WTC11 (cell line): ENCODE data around the gene CAGE1. TPM values are rescaled to one million over a fixed set of nuclear protein-coding genes. Genes with fewer than 3 reads are reported as not detected.

Source experiments
- ATAC-seq: fragments of 200-7000 bp; cut with Tn5 transposase; 2 replicates; pipeline ENCODE4 v1.10.0; 2021; ENCODE audit warnings: mild to moderate bottlenecking, moderate library complexity
- CTCF ChIA-PET: fragments of 300-600 bp; sonication (Branson Sonifier 250); formaldehyde crosslinking; loops from one replicate; lab custom pipeline; 2021; ENCODE audit warnings: antibody characterized with exemption; lab: Charles Lee
- POLR2A ChIA-PET: fragments of 350-600 bp; sonication (Branson Sonifier 250); formaldehyde crosslinking; loops from one replicate; lab custom pipeline; 2021; ENCODE audit warnings: antibody characterized with exemption; lab: Charles Lee
- DNase-seq: peaks from one replicate; pipeline ENCODE4 v3.0.0; 2021; ENCODE audit warnings: low spot score
- H3K27ac Mint-ChIP-seq: 2 replicates; pipeline ENCODE4 v1.8.0; 2021; ENCODE audit warnings: mixed read lengths
- H3K27me3 Mint-ChIP-seq: 2 replicates; pipeline ENCODE4 v1.8.0; 2021; ENCODE audit warnings: low read depth, mild to moderate bottlenecking, moderate library complexity, mixed read lengths
- H3K36me3 Mint-ChIP-seq: 2 replicates; pipeline ENCODE4 v1.8.0; 2021; ENCODE audit warnings: mixed read lengths
- H3K4me1 Mint-ChIP-seq: 2 replicates; pipeline ENCODE4 v1.8.0; 2022; ENCODE audit warnings: mixed read lengths
- H3K4me3 Mint-ChIP-seq: 2 replicates; pipeline ENCODE4 v1.8.0; 2021; ENCODE audit warnings: mild to moderate bottlenecking, moderate library complexity, mixed read lengths
- H3K9me3 Mint-ChIP-seq: 2 replicates; pipeline ENCODE4 v1.8.0; 2021; ENCODE audit warnings: mixed read lengths
- ESRRA ChIP-seq: sonication (generic); formaldehyde crosslinking; IDR thresholded peaks from 2 replicates; pipeline ENCODE4 v1.8.1; 2022; ENCODE audit warnings: mild to moderate bottlenecking, missing genetic modification reagents, borderline replicate concordance
- ETV6 ChIP-seq: sonication (generic); formaldehyde crosslinking; IDR thresholded peaks from 2 replicates; pipeline ENCODE4 v1.8.1; 2022; ENCODE audit warnings: mild to moderate bottlenecking, missing genetic modification reagents
- FOXJ3 ChIP-seq: sonication (generic); formaldehyde crosslinking; IDR thresholded peaks from 2 replicates; pipeline ENCODE4 v1.9.0; 2021; ENCODE audit warnings: missing genetic modification reagents, mild to moderate bottlenecking, borderline replicate concordance
- FOXK1 ChIP-seq: sonication (generic); formaldehyde crosslinking; IDR thresholded peaks from 2 replicates; pipeline ENCODE4 v1.8.0; 2022; ENCODE audit warnings: mild to moderate bottlenecking, moderate library complexity, missing genetic modification reagents
- FOXP4 ChIP-seq: sonication (generic); formaldehyde crosslinking; IDR thresholded peaks from 2 replicates; pipeline ENCODE4 v1.8.0; 2022; ENCODE audit warnings: mild to moderate bottlenecking, missing genetic modification reagents
- GABPB1 ChIP-seq: sonication (generic); formaldehyde crosslinking; IDR thresholded peaks from 2 replicates; pipeline ENCODE4 v1.8.1; 2023; ENCODE audit warnings: mild to moderate bottlenecking, missing genetic modification reagents
- IRF1 ChIP-seq: sonication (generic); formaldehyde crosslinking; IDR thresholded peaks from 2 replicates; pipeline ENCODE4 v1.8.0; 2023; ENCODE audit warnings: missing genetic modification reagents
- JAZF1 ChIP-seq: fragments of 250-450 bp; sonication (Bioruptor Pico); IDR thresholded peaks from 2 replicates; pipeline ENCODE4 v1.9.0; 2021; ENCODE audit warnings: moderate library complexity, mild to moderate bottlenecking, inconsistent platforms
- KAT7 ChIP-seq: sonication (generic); formaldehyde crosslinking; IDR thresholded peaks from 2 replicates; pipeline ENCODE4 v1.8.1; 2023; ENCODE audit warnings: missing genetic modification reagents, mild to moderate bottlenecking, borderline replicate concordance
- MXD4 ChIP-seq: fragments of 250-450 bp; sonication (Bioruptor Pico); IDR thresholded peaks from 2 replicates; pipeline ENCODE4 v1.8.0; 2021; ENCODE audit warnings: mild to moderate bottlenecking, moderate library complexity, borderline replicate concordance
- NFYB ChIP-seq: sonication (generic); formaldehyde crosslinking; conservative IDR thresholded peaks from 2 replicates; pipeline ENCODE4 v1.8.0; 2022; ENCODE audit warnings: low read depth, missing genetic modification reagents
- OVOL2 ChIP-seq: fragments of 250-450 bp; sonication (Bioruptor Pico); IDR thresholded peaks from 2 replicates; pipeline ENCODE4 v1.9.0; 2021; ENCODE audit warnings: mild to moderate bottlenecking, borderline replicate concordance
- RELA ChIP-seq: sonication (generic); formaldehyde crosslinking; IDR thresholded peaks from 2 replicates; pipeline ENCODE4 v1.8.1; 2022; ENCODE audit warnings: missing genetic modification reagents, mild to moderate bottlenecking, borderline replicate concordance
- SP1 ChIP-seq: sonication (generic); formaldehyde crosslinking; conservative IDR thresholded peaks from 2 replicates; pipeline ENCODE4 v1.8.1; 2022; ENCODE audit warnings: missing genetic modification reagents
- TCF7 ChIP-seq: sonication (generic); formaldehyde crosslinking; IDR thresholded peaks from 2 replicates; pipeline ENCODE4 v1.8.0; 2022; ENCODE audit warnings: mild to moderate bottlenecking, low read depth, missing genetic modification reagents, moderate library complexity
- TEAD4 ChIP-seq: sonication (generic); formaldehyde crosslinking; IDR thresholded peaks from 2 replicates; pipeline ENCODE4 v1.8.0; 2022; ENCODE audit warnings: mild to moderate bottlenecking, missing genetic modification reagents
- TP53 ChIP-seq: sonication (generic); formaldehyde crosslinking; IDR thresholded peaks from 2 replicates; pipeline ENCODE4 v1.8.1; 2023; ENCODE audit warnings: mild to moderate bottlenecking, missing genetic modification reagents
- ZBTB21 ChIP-seq: sonication (generic); formaldehyde crosslinking; IDR thresholded peaks from 2 replicates; pipeline ENCODE4 v1.8.1; 2023; ENCODE audit warnings: mild to moderate bottlenecking, missing genetic modification reagents, borderline replicate concordance
- ZMAT4 ChIP-seq: fragments of 250-450 bp; sonication (Bioruptor Pico); IDR thresholded peaks from 2 replicates; pipeline ENCODE4 v1.9.0; 2021; ENCODE audit warnings: mild to moderate bottlenecking
- ZNF219 ChIP-seq: sonication (generic); formaldehyde crosslinking; IDR thresholded peaks from 2 replicates; pipeline ENCODE4 v1.8.0; 2023; ENCODE audit warnings: missing genetic modification reagents, mild to moderate bottlenecking, borderline replicate concordance
- ZNF317 ChIP-seq: sonication (generic); formaldehyde crosslinking; IDR thresholded peaks from 2 replicates; pipeline ENCODE4 v1.8.1; 2023; ENCODE audit warnings: low read depth, mild to moderate bottlenecking, moderate library complexity, missing genetic modification reagents, borderline replicate concordance
- ZNF512 ChIP-seq: sonication (generic); formaldehyde crosslinking; IDR thresholded peaks from 2 replicates; pipeline ENCODE4 v1.8.1; 2022; ENCODE audit warnings: missing genetic modification reagents, borderline replicate concordance
- total RNA-seq: library from RNA; stranded (reverse); gene quantifications from 3 replicates; pipeline ENCODE4 v1.2.3, GENCODE V29; 2021
- TF ChIP-seq, protein P1 (sequence below): fragments of 250-450 bp; sonication (Bioruptor Pico); IDR thresholded peaks from 2 replicates; pipeline ENCODE4 v1.8.0; 2021; ENCODE audit warnings: mild to moderate bottlenecking
- TF ChIP-seq, protein P2 (sequence below): fragments of 250-450 bp; sonication (Bioruptor Pico); IDR thresholded peaks from 2 replicates; pipeline ENCODE4 v1.9.0; 2021; ENCODE audit warnings: moderate library complexity, mild to moderate bottlenecking, inconsistent platforms, borderline replicate concordance

The CAGE1 gene
- total RNA-seq, 1 experiment from 2014 or later: 0.07 TPM

DNA sequence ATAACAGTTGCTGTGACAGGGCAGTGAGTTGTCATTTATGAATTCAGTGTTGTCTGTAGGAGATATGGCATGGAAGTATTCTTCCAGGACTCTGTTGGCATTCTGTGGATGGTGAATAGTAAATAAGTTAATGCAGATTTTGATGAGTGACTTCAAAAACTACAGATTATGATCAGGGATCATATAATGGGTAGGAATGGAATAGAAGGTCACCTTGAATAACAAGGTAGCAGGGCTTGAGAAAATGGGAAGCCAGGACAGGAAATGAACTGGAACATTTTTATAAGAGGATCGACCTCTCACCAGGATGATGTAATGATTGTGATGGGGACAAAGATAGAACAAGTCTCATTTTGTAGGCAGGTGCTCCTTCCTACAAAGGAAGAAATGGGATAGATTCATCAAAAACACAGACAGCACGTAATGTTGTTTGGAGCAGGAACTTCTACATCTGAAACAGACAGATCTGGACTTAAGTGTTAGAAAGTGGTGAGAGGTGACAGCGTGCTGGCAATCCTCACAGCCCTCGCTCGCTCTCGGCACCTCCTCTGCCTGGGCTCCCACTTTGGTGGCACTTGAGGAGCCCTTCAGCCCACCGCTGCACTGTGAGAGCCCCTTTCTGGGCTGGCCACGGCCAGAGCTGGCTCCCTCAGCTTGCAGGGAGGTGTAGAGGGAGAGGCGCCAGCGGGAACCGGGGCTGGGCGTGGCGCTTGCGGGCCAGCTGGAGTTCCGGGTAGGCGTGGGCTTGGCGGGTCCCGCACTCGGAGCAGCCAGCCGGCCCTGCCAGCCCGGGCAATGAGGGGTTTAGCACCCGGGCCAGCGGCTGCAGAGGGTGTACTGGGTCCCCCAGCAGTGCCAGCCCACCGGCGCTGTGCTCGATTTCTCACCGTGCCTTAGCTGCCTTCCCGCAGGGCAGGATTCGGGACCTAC is 45.7 kb downstream of the CAGE1 start (continued):
- TF ChIP-seq OVOL2 (CRISPR knock-in tag) (no peak), RELA (CRISPR knock-in tag) (no peak), NFYB (CRISPR knock-in tag) (no peak), ZNF219 (CRISPR knock-in tag) (no peak), KAT7 (CRISPR knock-in tag) (no peak), JAZF1 (CRISPR knock-in tag) (no peak), ESRRA (CRISPR knock-in tag) (no peak), ZMAT4 (CRISPR knock-in tag) (no peak), TCF7 (CRISPR knock-in tag) (no peak), TEAD4 (CRISPR knock-in tag) (no peak), FOXK1 (CRISPR knock-in tag) (no peak)
- TF ChIP-seq, protein P1, sequence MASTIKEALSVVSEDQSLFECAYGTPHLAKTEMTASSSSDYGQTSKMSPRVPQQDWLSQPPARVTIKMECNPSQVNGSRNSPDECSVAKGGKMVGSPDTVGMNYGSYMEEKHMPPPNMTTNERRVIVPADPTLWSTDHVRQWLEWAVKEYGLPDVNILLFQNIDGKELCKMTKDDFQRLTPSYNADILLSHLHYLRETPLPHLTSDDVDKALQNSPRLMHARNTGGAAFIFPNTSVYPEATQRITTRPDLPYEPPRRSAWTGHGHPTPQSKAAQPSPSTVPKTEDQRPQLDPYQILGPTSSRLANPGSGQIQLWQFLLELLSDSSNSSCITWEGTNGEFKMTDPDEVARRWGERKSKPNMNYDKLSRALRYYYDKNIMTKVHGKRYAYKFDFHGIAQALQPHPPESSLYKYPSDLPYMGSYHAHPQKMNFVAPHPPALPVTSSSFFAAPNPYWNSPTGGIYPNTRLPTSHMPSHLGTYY (CRISPR knock-in tag): no peak
- TF ChIP-seq, protein P2, sequence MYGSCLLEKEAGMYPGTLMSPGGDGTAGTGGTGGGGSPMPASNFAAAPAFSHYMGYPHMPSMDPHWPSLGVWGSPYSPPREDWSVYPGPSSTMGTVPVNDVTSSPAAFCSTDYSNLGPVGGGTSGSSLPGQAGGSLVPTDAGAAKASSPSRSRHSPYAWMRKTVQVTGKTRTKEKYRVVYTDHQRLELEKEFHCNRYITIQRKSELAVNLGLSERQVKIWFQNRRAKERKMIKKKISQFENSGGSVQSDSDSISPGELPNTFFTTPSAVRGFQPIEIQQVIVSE: no peak

DNA sequence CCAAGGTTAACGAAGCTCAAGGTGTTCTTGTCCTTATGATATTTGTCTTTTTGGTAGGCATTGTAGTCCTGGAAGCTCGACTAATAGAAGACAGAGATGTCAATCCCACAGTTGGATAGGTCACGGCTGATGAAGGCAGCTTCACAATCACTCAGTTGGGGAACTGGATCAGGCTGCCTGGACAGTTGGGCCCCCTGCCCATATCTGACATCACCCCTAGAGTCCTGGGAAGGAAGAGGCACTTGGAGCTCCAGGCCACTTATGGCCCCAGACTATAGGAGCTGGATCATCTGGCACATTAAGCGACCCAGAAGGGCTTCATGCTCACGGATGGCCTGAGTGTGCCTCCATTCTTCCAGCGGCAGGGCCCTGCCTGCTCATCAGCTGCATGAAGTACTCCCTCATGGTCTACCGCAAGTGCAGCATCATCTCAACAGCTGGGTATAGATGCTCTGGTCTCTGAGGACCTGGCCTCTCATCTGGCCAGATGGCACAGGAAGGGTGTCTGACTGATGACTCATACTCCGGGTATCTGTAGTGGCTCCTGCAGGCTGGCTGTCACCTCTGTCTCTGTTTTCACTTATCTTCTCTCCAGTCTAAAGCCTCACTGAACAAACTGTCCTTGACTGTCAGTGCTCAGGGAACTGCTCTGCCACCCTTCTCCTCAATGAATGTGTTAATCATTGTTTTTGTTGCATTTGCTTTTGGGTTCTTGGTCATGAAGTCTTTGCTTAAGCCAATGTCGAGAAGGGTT is 47.4 kb downstream of the CAGE1 start:
- Mint-ChIP-seq H3K27me3 (no peaks in the 10 kb centered on the region), H3K4me3 (no peak overlapping the region), H3K9me3 (peaks cover 5% of the 10 kb centered on the region), H3K27ac (no peak overlapping the region), H3K36me3 (0 out of 2 replicates have a peak, but pooled peaks cover 3% of the 10 kb centered on the region), H3K4me1 (peaks cover 6% of the 10 kb centered on the region)
- CTCF ChIA-PET: no interaction called here
- DNase-seq (no peak), ATAC-seq (no peak)
- POLR2A ChIA-PET: no interaction called here
- TF ChIP-seq FOXJ3 (CRISPR knock-in tag) (no peak), GABPB1 (peak; percentile 44)

DNA sequence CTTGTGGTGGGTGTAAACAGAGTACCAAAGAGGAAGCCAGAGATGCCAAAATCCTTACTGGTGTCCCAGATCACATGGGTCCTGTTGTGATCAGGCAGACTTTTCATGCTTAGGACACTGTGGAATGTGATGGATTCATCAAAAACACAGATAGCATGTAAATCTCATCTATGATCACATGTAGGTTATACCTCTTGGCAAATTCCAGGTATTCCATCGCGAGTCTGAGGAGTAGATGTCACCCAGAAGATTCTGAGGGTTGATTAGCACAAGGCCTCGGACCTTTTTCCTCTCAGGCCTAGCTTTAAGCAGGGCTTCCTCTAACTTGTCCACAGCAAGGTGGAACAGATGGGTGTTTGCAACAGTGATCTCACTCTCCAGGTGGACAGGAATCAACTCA is 48.3 kb downstream of the CAGE1 start:
- H3K27me3 Mint-ChIP-seq: no peaks in the 10 kb centered on the region; the same call in 1 of the 2 replicates
- TF ChIP-seq FOXP4 (no peak), ETV6 (CRISPR knock-in tag) (no peak), ZBTB21 (CRISPR knock-in tag) (no peak), JAZF1 (CRISPR knock-in tag) (no peak), IRF1 (no peak), MXD4 (CRISPR knock-in tag) (no peak), ZNF317 (CRISPR knock-in tag) (no peak), SP1 (CRISPR knock-in tag) (no peak), TP53 (CRISPR knock-in tag) (no peak), ZNF512 (CRISPR knock-in tag) (no peak)
- TF ChIP-seq, protein P2: no peak

More for the DNA sequence above, 48.3 kb downstream of the CAGE1 start:
- DNase-seq (no peak), ATAC-seq (no peak)
- POLR2A ChIA-PET: interaction anchor here (1.4 kb wide), 1 partner anchor 49 kb away, joined by 4 read pairs; the partner anchor contains the start of genes CAGE1 and RIOK1
- Mint-ChIP-seq H3K36me3 (no peaks in the 10 kb centered on the region), H3K9me3 (peaks cover 5% of the 10 kb centered on the region), H3K27ac (no peak overlapping the region), H3K4me3 (no peak overlapping the region), H3K4me1 (peaks cover 3% of the 10 kb centered on the region)
- CTCF ChIA-PET: interaction anchor here (1.1 kb wide), 1 partner anchor 9 kb away, joined by 4 read pairs; no protein-coding TSS in a partner anchor
